NOMO-1 (cell line): ENCODE results near the gene ZNF362.
"Not testable (repeated sequence)": the region's sequence is repeated elsewhere in the genome, so short reads cannot be mapped to it uniquely, and the experiment has no call there.

Source experiments
- DNase-seq, 2 experiments: peaks; one replicate each; lab custom pipeline; 2025; ENCODE audit not compliant: unreplicated experiment in 2 of 2; lab: John Stamatoyannopoulos, UW

The ZNF362 gene, protein sequence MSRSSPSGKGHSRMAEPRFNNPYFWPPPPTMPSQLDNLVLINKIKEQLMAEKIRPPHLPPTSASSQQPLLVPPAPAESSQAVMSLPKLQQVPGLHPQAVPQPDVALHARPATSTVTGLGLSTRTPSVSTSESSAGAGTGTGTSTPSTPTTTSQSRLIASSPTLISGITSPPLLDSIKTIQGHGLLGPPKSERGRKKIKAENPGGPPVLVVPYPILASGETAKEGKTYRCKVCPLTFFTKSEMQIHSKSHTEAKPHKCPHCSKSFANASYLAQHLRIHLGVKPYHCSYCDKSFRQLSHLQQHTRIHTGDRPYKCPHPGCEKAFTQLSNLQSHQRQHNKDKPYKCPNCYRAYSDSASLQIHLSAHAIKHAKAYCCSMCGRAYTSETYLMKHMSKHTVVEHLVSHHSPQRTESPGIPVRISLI

DNA sequence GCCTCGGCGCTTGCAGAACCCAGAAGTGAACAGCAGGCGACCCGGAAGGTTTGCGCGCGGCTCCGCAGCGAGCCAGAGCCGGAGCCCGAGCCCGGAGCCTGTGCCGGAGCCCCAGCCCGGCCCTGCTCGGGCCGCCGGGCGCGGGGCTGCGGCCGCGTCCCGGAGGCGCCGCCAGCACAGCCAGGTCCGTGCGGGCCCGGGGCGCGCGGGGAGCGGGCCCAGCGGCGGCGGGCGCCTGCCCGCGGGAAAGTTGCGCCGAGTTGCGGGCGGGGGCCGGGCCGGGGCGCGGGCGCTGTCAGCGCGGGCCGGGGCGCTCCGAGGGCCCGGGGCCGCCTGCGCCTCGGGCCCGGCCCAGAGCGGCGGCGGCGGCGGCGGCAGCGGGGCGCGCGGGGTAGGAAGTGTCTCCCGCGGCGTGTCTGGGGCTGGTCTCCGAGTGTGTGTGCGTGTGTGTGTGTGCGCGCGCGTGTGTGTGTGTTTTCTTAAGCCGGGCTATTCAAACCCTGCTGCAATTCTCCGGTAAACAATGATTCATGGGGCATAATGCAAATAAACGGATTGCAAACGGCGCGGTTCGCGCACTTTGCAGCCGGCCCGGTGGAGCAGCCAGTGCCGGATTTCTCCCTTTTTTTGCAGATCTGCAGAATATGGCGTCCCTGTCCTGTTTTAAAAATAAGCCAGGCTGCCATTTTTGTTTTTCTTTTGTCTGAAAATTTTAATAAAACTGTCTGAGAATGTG, at the start of gene ZNF362:
TSS of gene ZNF362 (plus strand) at position 22 of the 736 bp plus-strand sequence. CDS start 14,083 bp downstream, outside the sequence.
- DNase-seq: peak; percentile 61 to 70

DNA sequence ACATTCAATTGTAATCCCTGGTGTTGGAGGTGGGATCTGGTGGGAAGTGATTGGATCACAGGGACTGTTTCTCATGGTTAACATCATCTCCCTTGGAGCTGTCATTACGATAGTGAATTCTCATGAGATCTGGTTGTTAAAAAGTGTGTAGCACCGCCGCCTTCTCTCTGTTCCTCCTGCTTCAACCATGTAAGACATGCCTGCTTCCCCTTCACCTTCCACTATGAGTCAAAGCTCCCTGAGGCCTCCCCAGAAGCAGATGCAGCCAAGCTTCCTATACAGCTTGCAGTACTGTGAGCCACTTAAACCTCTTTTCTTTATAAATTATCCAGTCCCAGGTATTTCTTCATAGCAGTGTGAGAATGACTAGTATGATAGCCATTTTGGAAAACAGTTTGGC, 44.3 kb upstream of the ZNF362 start:
- no peak for DNase-seq

DNA sequence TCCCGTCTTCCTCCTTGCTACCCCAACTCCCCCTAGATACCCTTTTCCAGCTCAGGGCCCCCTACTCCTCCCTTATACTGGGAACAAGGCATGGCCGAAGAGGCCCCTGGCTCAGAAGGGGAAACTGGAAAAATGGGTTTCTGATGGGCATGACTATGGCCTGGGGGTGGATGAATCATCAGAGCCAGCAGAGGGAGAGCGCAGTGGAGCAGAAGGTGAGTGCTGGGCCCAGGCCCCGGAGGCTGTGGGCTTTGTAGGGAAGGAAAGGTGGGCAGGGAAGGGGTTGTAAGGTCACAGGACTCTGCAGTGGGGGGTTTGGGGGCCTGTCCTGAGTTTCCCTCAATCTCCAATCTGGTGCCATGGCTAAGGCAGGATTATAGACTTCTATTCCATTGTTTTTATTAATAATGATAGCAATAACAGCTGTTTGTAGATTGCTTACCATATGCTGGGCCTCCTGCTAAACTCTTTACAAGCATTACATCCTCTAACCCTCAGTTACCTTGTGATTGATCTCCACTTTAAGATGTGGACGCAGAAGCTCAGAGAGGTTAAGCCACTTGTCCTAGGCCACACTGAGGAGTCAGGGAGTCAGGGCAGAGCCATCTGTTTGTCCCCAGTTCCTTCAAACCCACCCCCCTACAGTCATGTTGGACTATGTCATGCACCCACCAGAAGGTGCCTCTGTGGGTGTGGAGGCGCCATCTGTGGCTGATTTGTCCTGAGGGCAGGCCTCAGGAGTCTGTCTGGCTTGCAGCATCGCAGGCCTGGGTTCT, 36.2 kb upstream of the ZNF362 start:
- no peak for DNase-seq

DNA sequence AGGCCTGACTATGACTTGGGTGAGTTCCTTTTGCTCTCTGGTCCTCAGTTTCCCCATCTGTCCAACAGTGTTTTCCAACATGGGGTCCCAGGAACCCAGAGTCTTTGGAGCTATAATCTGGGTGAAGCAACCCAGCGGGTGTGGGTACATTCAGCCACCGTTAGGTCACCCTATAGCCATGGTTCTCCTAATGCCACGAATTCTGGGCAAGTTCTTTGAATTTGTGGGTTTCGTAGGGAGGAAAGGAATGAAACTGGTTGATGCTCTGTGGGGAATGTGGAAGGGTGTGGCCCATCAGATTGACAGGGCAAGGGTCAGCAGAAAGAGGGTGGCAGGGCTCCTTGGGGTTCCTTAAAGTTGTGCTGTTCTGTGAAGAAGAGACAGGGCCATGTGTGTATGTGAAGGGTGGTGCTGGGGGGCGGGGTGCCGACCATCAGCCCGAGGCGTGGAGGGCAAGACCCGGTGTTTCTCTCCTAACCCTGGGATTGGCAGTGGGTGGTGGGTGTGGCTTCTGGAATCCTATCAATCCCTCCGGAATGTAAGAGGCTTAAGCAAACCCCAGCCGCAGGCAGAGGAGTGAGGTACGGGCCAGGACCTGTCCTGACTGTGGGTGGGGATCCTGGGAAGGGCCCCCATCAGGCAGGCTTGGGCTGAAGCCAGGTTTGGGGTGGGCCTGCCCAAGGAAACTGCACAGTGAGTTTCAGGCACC, 35.5 kb upstream of the ZNF362 start:
- no peak for DNase-seq

DNA sequence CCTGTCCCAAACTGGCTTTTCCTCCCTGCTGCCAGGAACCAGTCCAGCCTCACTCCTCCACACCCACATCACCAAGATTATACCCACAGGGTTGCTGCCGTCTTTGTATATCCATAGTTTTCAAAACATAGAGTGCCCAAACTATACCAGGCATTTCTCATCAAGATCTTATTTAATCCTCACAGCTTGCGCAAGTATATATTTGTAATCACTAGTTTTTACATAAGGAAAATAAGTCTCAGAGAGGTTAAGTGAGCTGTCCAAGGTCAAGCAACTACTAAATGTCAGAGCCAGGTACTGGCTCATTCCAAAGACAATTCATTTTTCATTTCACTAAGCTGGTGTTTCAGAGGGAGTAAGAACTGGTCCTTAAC, 34.9 kb upstream of the ZNF362 start:
- DNase-seq: no peak

DNA sequence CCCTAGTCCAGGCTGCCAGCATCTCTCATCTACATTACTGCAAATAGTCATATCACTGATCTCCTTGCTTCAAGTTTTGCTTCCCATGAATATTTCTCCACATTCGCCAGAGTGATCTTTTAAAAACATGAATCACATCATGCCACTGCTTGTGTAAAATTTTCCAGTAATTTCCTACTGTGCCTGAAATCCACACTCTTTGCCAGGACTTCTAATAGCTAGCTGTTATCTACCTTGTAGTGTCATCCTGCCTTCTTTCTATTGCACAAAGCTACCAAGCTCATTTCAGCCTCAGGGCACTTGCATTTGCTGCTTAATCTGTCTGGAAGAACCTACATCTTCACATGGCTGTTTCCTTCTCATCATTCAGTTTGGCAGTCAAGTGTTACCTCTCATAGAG, 33.9 kb upstream of the ZNF362 start:
- DNase-seq: no peak

DNA sequence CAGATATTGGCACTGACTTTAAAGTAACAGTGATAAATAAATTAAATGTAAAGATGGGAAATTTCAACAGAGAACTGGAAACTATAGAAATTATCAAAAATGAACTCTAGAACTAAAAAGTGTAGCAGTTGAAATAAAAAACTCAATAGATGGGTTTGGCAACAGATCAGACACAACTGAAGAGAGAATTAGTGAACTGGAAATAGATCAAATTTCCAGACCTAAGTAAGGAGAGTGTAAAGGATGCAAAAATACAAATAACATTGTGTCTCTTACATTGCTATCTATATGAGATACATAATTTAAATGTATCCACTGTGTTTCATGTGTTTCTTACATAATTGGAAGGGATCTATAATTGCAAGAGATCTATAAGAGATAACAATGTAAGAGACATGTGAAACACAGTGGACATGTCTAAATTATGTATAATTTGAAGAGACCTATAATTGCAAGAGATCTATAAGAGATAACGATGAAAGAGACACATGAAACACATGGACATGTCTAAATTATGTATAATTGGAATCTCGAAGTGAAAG, 32.1 kb upstream of the ZNF362 start:
- DNase-seq: no peak

DNA sequence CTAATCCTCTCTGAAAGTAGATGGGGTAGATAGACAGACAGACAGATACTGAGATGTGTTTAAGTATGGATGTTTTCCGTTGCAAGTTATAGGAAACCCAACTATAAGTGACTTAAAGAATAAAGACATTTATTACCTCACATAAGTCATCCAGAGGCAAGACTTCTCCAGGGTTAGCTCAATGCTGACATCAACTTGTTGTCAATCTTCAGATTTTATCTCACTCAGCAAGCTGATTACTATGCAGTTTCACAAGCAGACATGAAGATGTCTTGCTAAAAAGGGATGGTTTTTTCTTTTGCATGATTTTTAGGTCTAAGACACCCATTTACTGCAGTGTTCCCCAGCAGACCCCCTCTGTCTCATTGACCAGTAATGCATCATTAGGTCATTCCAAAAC, 30.7 kb upstream of the ZNF362 start:
- DNase-seq: no peak

DNA sequence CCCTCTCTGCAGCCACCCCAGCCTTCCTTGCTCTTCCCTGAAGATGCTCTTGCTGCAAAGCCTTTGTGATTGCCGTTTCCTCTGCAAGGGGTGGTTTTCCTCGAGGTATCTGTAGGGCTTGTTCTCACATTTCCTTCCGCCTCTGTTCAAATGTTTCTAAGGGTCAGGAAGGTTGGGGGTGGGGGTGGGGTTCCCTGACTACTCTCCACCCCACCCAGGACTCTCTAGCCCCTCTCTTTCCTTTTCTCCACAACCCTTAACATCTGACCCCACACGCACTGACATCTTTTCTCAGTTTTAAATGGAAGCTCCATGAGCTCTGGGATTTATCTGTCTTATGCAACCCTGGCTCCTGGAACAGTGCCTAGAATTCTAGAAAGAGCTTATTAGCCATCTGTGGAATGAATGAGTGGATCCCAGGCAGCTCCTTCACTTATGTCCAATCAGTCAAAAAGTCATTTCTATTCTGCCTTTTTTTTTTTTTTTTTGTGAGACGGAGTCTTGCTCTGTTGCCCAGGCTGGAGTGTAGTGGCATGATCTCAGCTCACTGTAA, 27.3 kb upstream of the ZNF362 start:
- no peak for DNase-seq

DNA sequence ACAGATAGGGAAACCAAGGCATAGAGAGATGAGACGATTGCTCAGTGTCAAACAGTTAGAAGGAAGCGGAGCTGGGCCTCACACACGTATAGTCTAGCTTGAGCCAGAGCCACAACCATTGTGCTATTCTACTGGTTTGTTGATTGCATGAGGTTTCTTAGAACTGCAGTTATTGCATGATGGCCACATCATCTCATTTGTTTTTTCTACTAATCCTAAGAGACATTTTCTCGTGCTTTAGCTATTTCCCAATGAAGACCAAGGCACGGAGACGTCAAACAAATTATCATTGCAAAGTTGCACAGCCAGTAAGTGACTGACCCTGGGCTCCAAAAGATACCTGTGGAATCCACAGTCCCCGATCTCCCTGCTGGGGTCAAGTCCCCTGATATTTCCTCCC, 25.1 kb upstream of the ZNF362 start:
- DNase-seq: no peak

DNA sequence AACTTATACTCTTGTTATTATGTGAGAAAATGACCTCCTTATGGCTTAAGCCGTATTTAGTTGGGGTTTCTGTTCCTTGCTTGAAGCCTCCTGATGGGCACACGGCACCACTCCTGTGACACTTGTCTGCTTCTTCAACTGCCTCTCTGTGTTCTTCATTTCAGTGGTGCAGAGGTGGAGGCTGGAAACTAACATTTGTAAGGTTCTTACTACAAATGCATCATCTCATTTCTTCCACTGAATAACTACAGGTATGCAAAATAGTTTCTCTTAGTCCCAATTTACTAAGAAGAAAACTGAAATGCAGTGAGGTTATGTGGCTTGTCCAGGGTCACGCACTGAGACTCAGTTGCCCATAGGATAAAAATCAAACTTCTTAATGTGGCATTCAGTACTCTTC, 23.6 kb upstream of the ZNF362 start:
- no peak for DNase-seq

DNA sequence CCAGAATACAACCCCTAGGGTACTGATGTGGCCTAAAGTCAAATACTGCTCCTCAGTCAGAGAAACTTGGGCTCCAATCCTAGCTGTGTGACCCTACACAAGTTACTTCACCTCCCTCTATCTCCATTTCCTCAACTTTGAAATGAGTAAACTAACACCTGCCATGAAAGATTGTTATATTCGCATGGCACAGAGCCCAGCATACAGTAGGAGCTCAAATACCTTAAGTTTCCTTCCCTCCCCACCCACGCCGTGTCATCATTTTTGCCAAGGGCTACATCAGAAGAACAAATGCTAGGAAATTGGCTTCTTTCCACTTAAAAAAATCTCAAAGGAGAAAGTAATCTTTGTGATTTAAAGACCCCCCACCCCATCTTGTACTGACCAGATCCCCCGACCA, 22.2 kb upstream of the ZNF362 start:
- DNase-seq: no peak

DNA sequence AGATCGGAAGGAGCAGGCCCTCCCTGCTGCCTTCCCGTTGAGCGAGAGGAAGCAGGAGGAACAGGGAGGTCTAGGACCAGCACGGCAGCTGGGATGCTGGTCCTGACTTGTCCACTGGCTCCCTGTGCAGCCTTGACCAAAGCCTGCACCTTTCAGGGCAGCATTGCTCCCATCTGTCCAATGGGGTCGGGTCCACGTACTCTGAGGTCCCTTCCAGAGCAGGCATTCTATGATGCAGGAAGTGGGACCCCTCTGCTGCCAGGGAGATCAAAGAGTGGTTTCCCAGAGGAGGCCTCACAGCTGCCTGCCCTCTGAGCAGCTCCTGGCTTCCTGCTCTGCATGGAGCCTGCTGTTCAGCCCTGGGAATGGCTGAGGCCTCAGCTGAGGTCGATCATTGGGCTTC, 21.7 kb upstream of the ZNF362 start:
- no peak for DNase-seq

DNA sequence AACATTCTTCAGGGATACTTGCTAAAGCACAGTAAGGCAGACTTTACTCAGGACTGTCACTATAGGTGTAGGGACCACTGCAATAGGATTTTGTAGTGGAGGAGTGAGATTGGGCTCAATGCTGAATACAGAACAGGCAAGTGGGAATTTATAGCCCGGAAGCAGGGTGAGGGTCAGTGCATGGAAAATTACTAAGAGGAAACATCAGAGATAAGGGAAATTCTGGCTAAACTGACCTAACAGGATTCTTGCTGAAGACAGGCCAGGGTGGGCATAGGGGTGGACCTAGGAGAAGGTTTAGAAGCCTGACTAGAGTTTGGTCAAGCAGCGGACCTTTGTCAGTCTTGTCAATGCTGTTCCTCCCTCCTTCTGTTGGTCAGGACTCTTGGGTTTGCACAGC, 20.8 kb upstream of the ZNF362 start:
- DNase-seq: no peak

DNA sequence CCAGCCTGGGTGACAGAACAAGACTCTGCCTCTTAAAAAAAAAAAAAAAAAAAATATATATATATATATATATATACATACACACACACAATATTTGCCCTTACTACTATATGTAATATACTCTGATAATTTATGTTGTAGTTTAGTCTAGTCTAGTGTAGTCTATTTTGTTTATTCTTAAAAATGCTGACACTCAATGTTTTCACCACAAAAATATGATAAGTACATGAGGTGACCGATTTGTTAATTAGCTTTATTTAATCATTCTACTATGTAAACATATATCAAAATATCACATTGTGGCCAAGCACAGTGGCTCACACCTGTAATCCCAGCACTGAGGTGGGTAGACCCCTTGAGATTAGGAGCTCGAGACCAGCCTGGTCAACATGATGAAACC, 19.8 kb upstream of the ZNF362 start:
- DNase-seq: no peak

DNA sequence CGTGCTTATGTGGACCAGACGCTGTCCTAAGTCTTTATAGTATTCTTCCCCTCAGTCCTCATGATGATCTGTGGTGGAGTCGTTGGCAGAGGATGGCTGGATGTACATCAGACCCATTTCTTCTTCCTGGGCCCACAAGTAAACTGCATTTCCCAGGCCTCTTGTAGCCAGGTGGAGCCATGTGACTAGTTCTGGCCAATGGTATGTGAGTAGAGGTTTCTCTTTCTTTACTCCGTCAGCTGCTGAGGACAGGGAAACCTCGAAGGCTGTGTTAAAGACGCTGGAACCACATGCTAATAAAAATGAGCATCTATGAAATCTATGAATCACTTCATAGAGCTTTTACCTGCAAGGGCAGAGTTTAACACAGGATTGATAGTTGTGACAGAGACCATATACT, 18.7 kb upstream of the ZNF362 start:
- no peak for DNase-seq

DNA sequence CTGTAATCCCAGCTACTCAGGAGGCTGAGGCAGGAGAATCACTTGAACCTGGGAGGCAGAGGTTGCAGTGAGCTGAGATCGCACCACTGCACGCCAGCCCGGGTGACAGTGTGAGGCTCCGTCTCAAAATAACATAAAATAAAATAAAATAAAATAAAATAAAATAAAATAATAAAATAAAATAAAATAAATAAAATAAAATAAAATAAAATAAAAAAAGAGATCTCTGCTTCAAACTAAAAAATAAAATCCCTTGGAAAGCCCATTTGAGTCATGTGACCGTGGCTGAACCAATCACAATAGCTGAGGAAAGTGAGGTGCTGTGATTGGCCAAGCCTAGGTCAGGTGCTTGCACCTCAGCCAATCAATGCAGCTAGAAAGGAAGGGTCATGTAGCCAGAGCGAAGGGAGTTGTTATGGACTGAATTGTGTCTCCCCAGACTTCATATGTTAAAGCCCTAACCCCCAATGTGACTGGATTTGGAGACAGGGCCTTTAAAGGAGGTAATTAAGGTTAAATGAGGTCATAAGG, 18.0 kb upstream of the ZNF362 start:
- not testable (repeated sequence) for DNase-seq

DNA sequence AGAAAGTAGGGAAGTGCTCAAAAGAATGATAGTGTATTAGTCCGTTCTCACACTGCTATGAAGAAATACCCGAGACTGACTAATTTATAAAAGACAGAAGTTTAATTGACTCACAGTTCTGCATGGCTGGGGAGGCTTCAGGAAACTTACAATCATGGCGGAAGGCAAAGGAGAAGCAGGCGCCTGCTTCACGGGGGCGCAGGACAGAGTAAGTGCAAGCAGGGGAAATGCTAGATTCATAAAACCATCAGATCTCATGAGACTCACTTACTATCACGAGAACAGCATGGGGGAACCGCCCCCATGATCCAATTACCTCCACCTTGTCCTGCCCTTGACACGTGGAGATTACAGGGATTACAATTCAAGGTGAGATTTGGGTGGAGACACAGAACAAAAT, 16.9 kb upstream of the ZNF362 start:
- DNase-seq: peak in 1 of 2 experiments; percentile 28

DNA sequence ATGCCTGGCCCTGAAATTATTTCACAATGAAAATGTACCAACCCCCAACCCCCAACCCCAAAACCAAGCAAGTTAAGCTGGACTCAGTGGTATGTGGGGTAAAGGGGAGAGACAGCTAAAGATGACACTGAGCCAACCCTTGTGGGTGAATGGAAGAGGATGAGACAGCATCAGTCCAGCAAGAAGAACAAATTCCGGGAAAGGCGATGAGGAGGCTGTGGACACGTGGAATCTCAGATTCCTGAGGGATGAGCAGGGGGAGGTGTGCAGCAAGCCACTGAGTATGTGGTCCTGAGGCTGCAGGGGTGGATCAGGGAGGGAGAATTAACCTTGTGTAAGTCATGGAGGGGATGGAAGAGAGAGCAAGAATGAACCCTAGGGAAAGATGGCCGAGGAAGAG, 14.4 kb upstream of the ZNF362 start:
- DNase-seq: no peak

DNA sequence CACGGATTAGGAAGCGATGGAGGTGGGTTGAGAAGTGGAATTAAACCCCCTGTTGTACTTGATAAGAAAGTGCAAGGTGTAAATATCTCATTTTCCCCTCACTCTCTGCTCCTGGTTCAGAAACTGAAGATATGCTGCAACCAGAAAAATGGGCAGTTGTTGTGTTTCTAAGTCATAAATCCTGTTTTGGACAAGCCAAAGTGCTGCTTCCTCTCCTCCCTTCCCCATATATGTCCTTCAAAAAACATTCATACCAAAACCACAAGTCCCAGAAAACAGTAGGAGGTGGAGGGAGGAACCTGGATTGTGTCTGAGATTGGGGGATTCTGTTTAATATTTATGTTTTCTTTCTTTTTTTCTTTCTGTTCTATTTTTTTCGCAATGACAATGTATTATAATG, 13.6 kb upstream of the ZNF362 start:
- no peak for DNase-seq
